ENCODE results near the gene NEURL3. TPM values are rescaled to one million over a fixed set of nuclear protein-coding genes. Genes with fewer than 3 reads are reported as not detected.

NEURL3 gene, protein sequence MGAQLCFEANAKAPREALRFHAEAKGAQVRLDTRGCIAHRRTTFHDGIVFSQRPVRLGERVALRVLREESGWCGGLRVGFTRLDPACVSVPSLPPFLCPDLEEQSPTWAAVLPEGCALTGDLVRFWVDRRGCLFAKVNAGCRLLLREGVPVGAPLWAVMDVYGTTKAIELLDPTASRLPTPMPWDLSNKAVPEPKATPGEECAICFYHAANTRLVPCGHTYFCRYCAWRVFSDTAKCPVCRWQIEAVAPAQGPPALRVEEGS
- total RNA-seq = 0.50 TPM in 1 of 2 replicates, not detected in the other

DNA sequence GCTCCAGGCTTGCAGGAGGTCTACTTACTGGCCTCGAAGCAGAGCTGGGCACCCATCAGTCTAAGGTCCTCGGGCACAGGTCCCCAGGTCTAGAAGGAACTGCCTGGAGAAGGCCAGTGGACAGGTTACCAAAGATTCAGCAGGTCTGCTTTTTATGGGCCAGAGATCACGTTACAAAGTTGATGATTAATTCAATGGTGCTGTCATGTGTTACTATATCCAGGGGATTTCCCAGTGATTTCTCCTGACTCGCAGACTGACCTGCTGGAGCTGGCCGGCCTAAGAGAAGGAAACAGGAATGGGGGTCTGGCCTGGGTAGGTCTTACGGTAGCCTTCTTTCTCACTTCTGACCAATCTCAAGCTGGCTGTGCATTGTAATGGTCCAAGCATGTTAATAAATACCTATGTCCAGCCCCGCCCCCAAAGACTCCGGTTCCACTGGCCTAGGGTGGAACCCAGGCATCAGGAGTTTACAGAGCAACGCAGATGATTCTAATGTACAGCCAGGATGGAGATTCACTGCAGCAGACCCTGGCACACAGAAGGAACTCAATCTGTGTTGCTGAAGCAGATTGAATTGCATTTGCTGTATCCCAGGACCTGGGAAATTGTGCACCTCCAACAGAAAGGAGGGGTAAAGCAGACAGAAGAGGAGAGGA is at the start of gene NEURL3:
Gene NEURL3, minus strand, starts transcription at position 127 of the 659 bp plus-strand sequence. Its CDS starts 71 bp downstream, at position 56.

DNA sequence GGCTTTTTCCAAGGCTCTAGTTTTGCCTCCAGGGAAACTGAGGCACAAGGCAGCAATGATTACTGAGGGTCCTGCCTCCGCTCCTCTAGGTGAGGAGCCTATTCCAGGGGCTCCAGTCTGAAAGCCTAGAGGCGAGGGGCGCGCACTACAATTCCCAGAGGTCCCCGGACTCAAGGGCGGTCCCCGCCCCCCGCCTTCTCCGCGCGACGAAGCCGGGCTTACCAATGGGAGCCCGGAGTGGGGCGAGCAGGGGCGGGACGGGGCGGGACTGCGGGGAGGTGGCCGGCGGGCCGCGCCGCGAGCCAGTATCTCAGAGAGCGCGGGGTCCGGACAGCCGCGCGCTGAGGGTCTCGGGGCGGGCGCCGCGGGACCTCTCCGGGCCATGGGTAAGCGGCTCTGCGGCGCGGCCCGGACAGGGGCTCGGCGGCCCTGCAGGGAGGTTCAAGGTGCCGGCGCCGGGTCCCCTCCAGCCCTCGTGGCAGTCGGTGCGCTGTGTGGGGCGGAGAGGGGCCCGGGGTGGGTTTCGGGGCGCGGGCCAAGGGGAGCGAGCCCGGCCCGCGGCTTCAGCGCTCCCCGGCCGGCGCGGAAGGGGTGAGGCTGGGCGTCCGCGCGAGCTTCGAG is 31.4 kb upstream of the NEURL3 start, which contains the start of gene ARID5A:
Gene ARID5A, plus strand, starts transcription at position 308 of the 621 bp plus-strand sequence. Its CDS starts 75 bp downstream, at position 383.

Other genes with a start within 250 kb of the NEURL3 start
- 19.8 and 31.5 TPM in 2 replicates for gene TMEM127, start 239.4 kb downstream of the NEURL3 start, total RNA-seq
- gene CIAO1, start 239.1 kb downstream of the NEURL3 start, total RNA-seq = 84.8 and 85.8 TPM in 2 replicates
- gene SNRNP200, start 199.8 kb downstream of the NEURL3 start, total RNA-seq = 42.4 and 93.0 TPM in 2 replicates
- 1.4 and 2.3 TPM in 2 replicates for gene ITPRIPL1, start 180.0 kb downstream of the NEURL3 start, total RNA-seq
- gene NCAPH, start 169.6 kb downstream of the NEURL3 start, total RNA-seq = 0.34 and 0.36 TPM in 2 replicates
- gene ARID5A, start 31.4 kb upstream of the NEURL3 start, total RNA-seq = 4.1 and 8.5 TPM in 2 replicates
- gene KANSL3, start 133.0 kb upstream of the NEURL3 start, total RNA-seq = 24.9 and 36.7 TPM in 2 replicates
- under 0.01 TPM in 2 replicates for gene FER1L5, start 137.4 kb upstream of the NEURL3 start, total RNA-seq
- gene LMAN2L, start 234.7 kb upstream of the NEURL3 start, total RNA-seq = 14.4 and 25.3 TPM in 2 replicates